CD14-positive monocyte (primary cell): Measurements from ENCODE around the gene DENR. TPM values are rescaled to one million over a fixed set of nuclear protein-coding genes. Genes with fewer than 3 reads are reported as not detected.

Source experiments
- DNase-seq, 3 donors: peaks; one replicate each; pipeline ENCODE4 v3.0.0-alpha.2; 2011 to 2022
- H2AFZ ChIP-seq: 2 replicates; pipeline ENCODE4 v1.6.0; 2012; ENCODE audit warnings: mild to moderate bottlenecking, low read depth, low read length, inconsistent platforms; ENCODE audit not compliant: insufficient read depth, poor library complexity, severe bottlenecking
- H3K27ac ChIP-seq, 2 donors: 1 replicate in 1 of 2; 2 replicates in 1 of 2; pipeline ENCODE4 v1.5.1; 2012 to 2013; ENCODE audit warnings: low read length in 2 of 2, control low read depth in 1 of 2, inconsistent platforms in 1 of 2, low read depth in 1 of 2, mild to moderate bottlenecking in 1 of 2
- H3K27me3 ChIP-seq, 2 donors: one replicate each; pipeline versions ENCODE4 v1.6.0 to v1.6.1; 2011 to 2013; ENCODE audit warnings: low read length in 2 of 2; ENCODE audit not compliant: control insufficient read depth in 2 of 2, insufficient read depth in 2 of 2
- H3K36me3 ChIP-seq, 2 donors: replicated peaks in 1 of 2; 1 replicate in 1 of 2; 2 replicates in 1 of 2; pipeline versions ENCODE4 v1.5.1 to v1.6.1; 2012 to 2013; ENCODE audit warnings: low read length in 2 of 2, control low read depth in 1 of 2, inconsistent platforms in 1 of 2, mild to moderate bottlenecking in 1 of 2; ENCODE audit not compliant: insufficient read depth in 2 of 2, control insufficient read depth in 1 of 2
- H3K4me1 ChIP-seq, 2 donors: 1 replicate in 1 of 2; 2 replicates in 1 of 2; pipeline versions ENCODE4 v1.5.1 to v1.6.1; 2012 to 2013; ENCODE audit warnings: low read length in 2 of 2, control low read depth in 1 of 2, inconsistent platforms in 1 of 2, mild to moderate bottlenecking in 1 of 2, moderate library complexity in 1 of 2; ENCODE audit not compliant: insufficient read depth in 2 of 2, control insufficient read depth in 1 of 2
- H3K4me2 ChIP-seq: replicated peaks from 2 replicates; pipeline ENCODE3; 2012; ENCODE audit warnings: low read length, moderate library complexity, mild to moderate bottlenecking; ENCODE audit not compliant: poor library complexity, severe bottlenecking; ENCODE audit errors: extremely low read depth
- H3K4me3 ChIP-seq, 3 experiments: fragments of 200-600 bp in 1 of 3; sonication (generic) in 1 of 3; replicated peaks in 1 of 3; 1 replicate in 2 of 3; 2 replicates in 1 of 3; pipeline ENCODE4 v1.5.1; 2011 to 2013; ENCODE audit warnings: low read length in 3 of 3, mild to moderate bottlenecking in 3 of 3, control low read depth in 2 of 3, low read depth in 2 of 3, inconsistent platforms in 1 of 3, moderate library complexity in 1 of 3
- H3K79me2 ChIP-seq: 2 replicates; pipeline ENCODE4 v1.6.0; 2012; ENCODE audit warnings: mild to moderate bottlenecking, control low read depth, inconsistent platforms, low read length, moderate library complexity; ENCODE audit not compliant: insufficient read depth
- H3K9ac ChIP-seq: 2 replicates; pipeline ENCODE4 v1.6.0; 2017; ENCODE audit warnings: low read length, mild to moderate bottlenecking; ENCODE audit not compliant: insufficient read depth, poor library complexity, severe bottlenecking
- H3K9me3 ChIP-seq, 2 donors: replicated peaks in 1 of 2; 1 replicate in 1 of 2; 2 replicates in 1 of 2; pipeline versions ENCODE4 v1.5.1 to v1.6.1; 2012 to 2013; ENCODE audit warnings: low read length in 2 of 2, control low read depth in 1 of 2; ENCODE audit not compliant: control insufficient read depth in 1 of 2, insufficient read depth in 1 of 2
- H4K20me1 ChIP-seq: 2 replicates; pipeline ENCODE4 v1.6.0; 2012; ENCODE audit warnings: mild to moderate bottlenecking, low read length, control low read depth, moderate library complexity; ENCODE audit not compliant: insufficient read depth
- H3K27ac Mint-ChIP-seq, 7 donors: one replicate each; pipeline ENCODE4 v1.8.0; 2020; ENCODE audit warnings: mild to moderate bottlenecking in 7 of 7, mixed read lengths in 7 of 7, moderate library complexity in 6 of 7, inconsistent platforms in 2 of 7
- H3K27me3 Mint-ChIP-seq, 3 donors: one replicate each; pipeline ENCODE4 v1.8.0; 2021 to 2022; ENCODE audit warnings: low read depth in 3 of 3, mild to moderate bottlenecking in 3 of 3, mixed read lengths in 3 of 3, moderate library complexity in 3 of 3, inconsistent platforms in 1 of 3
- H3K36me3 Mint-ChIP-seq, 2 donors: one replicate each; pipeline ENCODE4 v1.8.0; 2020; ENCODE audit warnings: mixed read lengths in 2 of 2, inconsistent platforms in 1 of 2, mild to moderate bottlenecking in 1 of 2
- H3K4me1 Mint-ChIP-seq: one replicate; pipeline ENCODE4 v1.8.0; 2020; ENCODE audit warnings: mild to moderate bottlenecking, mixed read lengths
- H3K4me3 Mint-ChIP-seq, 2 donors: one replicate each; pipeline ENCODE4 v1.8.0; 2020; ENCODE audit warnings: mild to moderate bottlenecking in 2 of 2, mixed read lengths in 2 of 2, moderate library complexity in 1 of 2
- H3K9me3 Mint-ChIP-seq, 7 donors: one replicate each; pipeline ENCODE4 v1.8.0; 2020 to 2022; ENCODE audit warnings: mixed read lengths in 7 of 7, mild to moderate bottlenecking in 6 of 7, moderate library complexity in 6 of 7, inconsistent platforms in 2 of 7
- CTCF ChIP-seq: fragments of 200-600 bp; IDR thresholded peaks from one replicate; pipeline ENCODE4 v1.8.0; 2022; ENCODE audit warnings: antibody characterized with exemption, mild to moderate bottlenecking
- WGBS: methylation state at CpG from one replicate; pipeline ENCODE4 v1.1.5; 2013; ENCODE audit warnings: missing lambda C conversion rate; ENCODE audit not compliant: insufficient coverage; 5-methylcytosine and 5-hydroxymethylcytosine counted together
- intact Hi-C, 2 donors: fragments of 100-400 bp; cut with micrococcal nuclease; formaldehyde crosslinking; loops; one replicate each; pipeline versions ENCODE4 v1.15.0 to v1.15.1; 2023
- polyA plus RNA-seq, 3 donors: library from polyadenylated mRNA; depleted of rRNA in 1 of 3; unstranded in 2 of 3; stranded (reverse) in 1 of 3; fragments of 300-500 nt in 2 of 3; fragments of >200 nt in 1 of 3; fragmentation: Illumina TruSeq in 2 of 3; gene quantifications; 1 replicate in 2 of 3; 2 replicates in 1 of 3; pipeline ENCODE4 v1.2.3, GENCODE V29; 2012 to 2021

Gene DENR
- polyA plus RNA-seq, 3 donors, result 11.2 to 34.1 (median 32.5) TPM

GRCh38 chr12:122790393-122791075 is 37.9 kb downstream of the DENR start:
- WGBS, result 83% methylated on average over 1 of the region's 5 CpGs
- Mint-ChIP-seq H3K27me3 (peaks cover 0 to 2% (median 1%) of the 10 kb centered on the region in 3 donors), H3K4me1 (no peaks in the 10 kb centered on the region), H3K27ac (no peak overlapping the region), H3K4me3 (no peak overlapping the region), H3K9me3 (no peaks in the 10 kb centered on the region), H3K36me3 (no peaks in the 10 kb centered on the region)
- no peaks in the 10 kb centered on the region for H3K9me3 ChIP-seq
- no peaks in the 10 kb centered on the region for H4K20me1 ChIP-seq
- no peaks in the 10 kb centered on the region for H3K79me2 ChIP-seq
- no peak for TF ChIP-seq CTCF
- H3K4me3 ChIP-seq, result no peak overlapping the region
- DNase-seq, result peak in 1 of 3 donors; percentile 14
- no peaks in the 10 kb centered on the region for H3K27me3 ChIP-seq
- H3K27ac ChIP-seq, result no peak overlapping the region
- no peak overlapping the region for H2AFZ ChIP-seq
- H3K36me3 ChIP-seq, result no peaks in the 10 kb centered on the region
- intact Hi-C loops, result no loop called here
- H3K9ac ChIP-seq, result no peak overlapping the region
- no peaks in the 10 kb centered on the region for H3K4me1 ChIP-seq
- no peak overlapping the region for H3K4me2 ChIP-seq

- TF ChIP-seq CTCF, result peak; percentile 84
- Mint-ChIP-seq H3K27ac (no peak overlapping the region), H3K36me3 (no peaks in the 10 kb centered on the region), H3K4me1 (peaks cover 8% of the 10 kb centered on the region), H3K9me3 (no peaks in the 10 kb centered on the region), H3K4me3 (no peak overlapping the region), H3K27me3 (peaks cover 0 to 2% (median 2%) of the 10 kb centered on the region in 3 donors)
- H3K4me3 ChIP-seq, result no peak overlapping the region
- intact Hi-C loops, result no loop called here
- H3K9me3 ChIP-seq, result no peaks in the 10 kb centered on the region
- H3K27me3 ChIP-seq, result no peaks in the 10 kb centered on the region
- no peaks in the 10 kb centered on the region for H3K79me2 ChIP-seq
- 22% methylated on average over 5 of the region's 10 CpGs for WGBS
- H3K27ac ChIP-seq, result no peak overlapping the region
- peak overlapping the region; percentile 31 for H2AFZ ChIP-seq
- no peaks in the 10 kb centered on the region for H3K36me3 ChIP-seq
- peaks cover 5 to 10% of the 10 kb centered on the region in 2 donors for H3K4me1 ChIP-seq
- H3K4me2 ChIP-seq, result no peak overlapping the region
- DNase-seq, result peak; percentile 17 to 51 (median 38)
- no peaks in the 10 kb centered on the region for H4K20me1 ChIP-seq
- H3K9ac ChIP-seq, result no peak overlapping the region
These were observed 41.1 kb downstream of the DENR start for GRCh38 chr12:122793685-122794106.
